HEK293 (cell line): ENCODE data around the gene RPS18.

Source experiments
- GLIS1 ChIP-seq: fragments of 450-650 bp; formaldehyde crosslinking; IDR thresholded peaks from 2 replicates; pipeline ENCODE4 v1.5.1; 2016; ENCODE audit warnings: missing biosample characterization, missing genetic modification characterization
- HOXA7 ChIP-seq: sonication (generic); formaldehyde crosslinking; IDR thresholded peaks from 2 replicates; pipeline ENCODE4 v1.8.1; 2022; ENCODE audit warnings: missing genetic modification reagents, borderline replicate concordance
- HOXC10 ChIP-seq: sonication (generic); formaldehyde crosslinking; IDR thresholded peaks from 2 replicates; pipeline ENCODE4 v1.8.1; 2023; ENCODE audit warnings: mild to moderate bottlenecking, missing genetic modification reagents
- KLF16 ChIP-seq: fragments of 450-650 bp; formaldehyde crosslinking; IDR thresholded peaks from 2 replicates; pipeline ENCODE4 v1.5.1; 2017; ENCODE audit warnings: missing biosample characterization, missing genetic modification characterization
- OSR2 ChIP-seq: fragments of 450-650 bp; formaldehyde crosslinking; IDR thresholded peaks from 2 replicates; pipeline ENCODE4 v1.5.1; 2016; ENCODE audit warnings: missing biosample characterization, missing genetic modification characterization
- SCRT2 ChIP-seq: fragments of 450-650 bp; formaldehyde crosslinking; IDR thresholded peaks from 2 replicates; pipeline ENCODE4 v1.5.1; 2016; ENCODE audit warnings: missing biosample characterization, missing genetic modification characterization
- SP2 ChIP-seq: fragments of 450-650 bp; formaldehyde crosslinking; IDR thresholded peaks from 2 replicates; pipeline ENCODE4 v1.5.1; 2016; ENCODE audit warnings: missing biosample characterization, missing genetic modification characterization
- ZBTB1 ChIP-seq: fragments of 450-650 bp; formaldehyde crosslinking; IDR thresholded peaks from 2 replicates; pipeline ENCODE4 v1.5.1; 2016; ENCODE audit warnings: missing biosample characterization, missing genetic modification characterization
- ZIC2 ChIP-seq: fragments of 450-650 bp; formaldehyde crosslinking; IDR thresholded peaks from 2 replicates; pipeline ENCODE4 v1.5.1; 2016; ENCODE audit warnings: missing biosample characterization, missing genetic modification characterization
- ZNF10 ChIP-seq: fragments of 450-650 bp; formaldehyde crosslinking; IDR thresholded peaks from 2 replicates; pipeline ENCODE4 v1.5.1; 2017; ENCODE audit warnings: missing biosample characterization, missing genetic modification characterization
- ZNF140 ChIP-seq: fragments of 450-650 bp; formaldehyde crosslinking; IDR thresholded peaks from 2 replicates; pipeline ENCODE4 v1.5.1; 2016; ENCODE audit warnings: missing biosample characterization, missing genetic modification characterization
- ZNF174 ChIP-seq: fragments of 450-650 bp; formaldehyde crosslinking; IDR thresholded peaks from 2 replicates; pipeline ENCODE4 v1.5.0; 2017; ENCODE audit warnings: missing biosample characterization, mild to moderate bottlenecking, missing genetic modification characterization
- ZNF211 ChIP-seq: fragments of 450-650 bp; formaldehyde crosslinking; IDR thresholded peaks from 2 replicates; pipeline ENCODE4 v1.5.1; 2016; ENCODE audit warnings: low read depth, missing biosample characterization, missing genetic modification characterization
- ZNF292 ChIP-seq: fragments of 450-650 bp; formaldehyde crosslinking; IDR thresholded peaks from 2 replicates; pipeline ENCODE4 v1.5.1; 2016; ENCODE audit warnings: low read depth, missing biosample characterization, missing genetic modification characterization, borderline replicate concordance
- ZNF335 ChIP-seq: fragments of 450-650 bp; formaldehyde crosslinking; conservative IDR thresholded peaks from 2 replicates; pipeline ENCODE4 v1.5.1; 2016; ENCODE audit warnings: missing biosample characterization, missing genetic modification characterization
- ZNF391 ChIP-seq: fragments of 450-650 bp; formaldehyde crosslinking; IDR thresholded peaks from 2 replicates; pipeline ENCODE4 v1.5.1; 2016; ENCODE audit warnings: low read depth, missing biosample characterization, missing genetic modification characterization, borderline replicate concordance
- ZNF416 ChIP-seq: fragments of 450-650 bp; formaldehyde crosslinking; IDR thresholded peaks from 2 replicates; pipeline ENCODE4 v1.5.1; 2016; ENCODE audit warnings: missing biosample characterization, missing genetic modification characterization
- ZNF423 ChIP-seq: fragments of 450-650 bp; formaldehyde crosslinking; IDR thresholded peaks from 2 replicates; pipeline ENCODE4 v1.5.1; 2016; ENCODE audit warnings: missing biosample characterization, missing genetic modification characterization
- ZNF473 ChIP-seq: fragments of 450-650 bp; formaldehyde crosslinking; IDR thresholded peaks from 2 replicates; pipeline ENCODE4 v1.5.1; 2017; ENCODE audit warnings: missing biosample characterization, missing genetic modification characterization
- ZNF510 ChIP-seq: fragments of 450-650 bp; formaldehyde crosslinking; IDR thresholded peaks from 2 replicates; pipeline ENCODE4 v1.5.1; 2018; ENCODE audit warnings: mild to moderate bottlenecking, missing genetic modification characterization, missing biosample characterization; ENCODE audit not compliant: insufficient replicate concordance
- ZNF544 ChIP-seq: fragments of 450-650 bp; formaldehyde crosslinking; IDR thresholded peaks from 2 replicates; pipeline ENCODE4 v1.5.0; 2017; ENCODE audit warnings: missing biosample characterization, missing genetic modification characterization
- ZNF548 ChIP-seq: fragments of 450-650 bp; formaldehyde crosslinking; IDR thresholded peaks from 2 replicates; pipeline ENCODE4 v1.5.1; 2016; ENCODE audit warnings: missing biosample characterization, missing genetic modification characterization
- ZNF561 ChIP-seq: fragments of 450-650 bp; IDR thresholded peaks from 2 replicates; pipeline ENCODE4 v1.5.1; 2018; ENCODE audit warnings: missing biosample characterization, missing genetic modification characterization, borderline replicate concordance
- ZNF707 ChIP-seq: fragments of 450-650 bp; formaldehyde crosslinking; IDR thresholded peaks from 2 replicates; pipeline ENCODE4 v1.5.1; 2016; ENCODE audit warnings: missing biosample characterization, missing genetic modification characterization
- ZNF747 ChIP-seq: fragments of 450-650 bp; formaldehyde crosslinking; IDR thresholded peaks from 2 replicates; pipeline ENCODE4 v1.5.1; 2016; ENCODE audit warnings: missing biosample characterization, missing genetic modification characterization
- ZNF830 ChIP-seq: fragments of 450-650 bp; IDR thresholded peaks from 2 replicates; pipeline ENCODE4 v1.5.0; 2018; ENCODE audit warnings: missing biosample characterization, missing genetic modification characterization, low read depth, mild to moderate bottlenecking, moderate library complexity
- ZXDB ChIP-seq: fragments of 450-650 bp; formaldehyde crosslinking; IDR thresholded peaks from 2 replicates; pipeline ENCODE4 v1.5.1; 2016; ENCODE audit warnings: missing biosample characterization, missing genetic modification characterization
- TF ChIP-seq, protein P1 (sequence below): fragments of 450-650 bp; formaldehyde crosslinking; IDR thresholded peaks from 2 replicates; pipeline ENCODE4 v1.5.1; 2016; ENCODE audit warnings: missing biosample characterization, missing genetic modification characterization
- TF ChIP-seq, protein P2 (sequence below): fragments of 450-650 bp; formaldehyde crosslinking; IDR thresholded peaks from 2 replicates; pipeline ENCODE4 v1.5.1; 2017; ENCODE audit warnings: missing biosample characterization, missing genetic modification characterization
- TF ChIP-seq, protein P3 (sequence below): fragments of 450-650 bp; formaldehyde crosslinking; IDR thresholded peaks from 2 replicates; pipeline ENCODE4 v1.5.1; 2016; ENCODE audit warnings: missing biosample characterization, missing genetic modification characterization
- TF ChIP-seq, protein P4 (sequence below): fragments of 450-650 bp; formaldehyde crosslinking; IDR thresholded peaks from 2 replicates; pipeline ENCODE4 v1.5.1; 2016; ENCODE audit warnings: missing biosample characterization, missing genetic modification characterization

Gene RPS18

DNA sequence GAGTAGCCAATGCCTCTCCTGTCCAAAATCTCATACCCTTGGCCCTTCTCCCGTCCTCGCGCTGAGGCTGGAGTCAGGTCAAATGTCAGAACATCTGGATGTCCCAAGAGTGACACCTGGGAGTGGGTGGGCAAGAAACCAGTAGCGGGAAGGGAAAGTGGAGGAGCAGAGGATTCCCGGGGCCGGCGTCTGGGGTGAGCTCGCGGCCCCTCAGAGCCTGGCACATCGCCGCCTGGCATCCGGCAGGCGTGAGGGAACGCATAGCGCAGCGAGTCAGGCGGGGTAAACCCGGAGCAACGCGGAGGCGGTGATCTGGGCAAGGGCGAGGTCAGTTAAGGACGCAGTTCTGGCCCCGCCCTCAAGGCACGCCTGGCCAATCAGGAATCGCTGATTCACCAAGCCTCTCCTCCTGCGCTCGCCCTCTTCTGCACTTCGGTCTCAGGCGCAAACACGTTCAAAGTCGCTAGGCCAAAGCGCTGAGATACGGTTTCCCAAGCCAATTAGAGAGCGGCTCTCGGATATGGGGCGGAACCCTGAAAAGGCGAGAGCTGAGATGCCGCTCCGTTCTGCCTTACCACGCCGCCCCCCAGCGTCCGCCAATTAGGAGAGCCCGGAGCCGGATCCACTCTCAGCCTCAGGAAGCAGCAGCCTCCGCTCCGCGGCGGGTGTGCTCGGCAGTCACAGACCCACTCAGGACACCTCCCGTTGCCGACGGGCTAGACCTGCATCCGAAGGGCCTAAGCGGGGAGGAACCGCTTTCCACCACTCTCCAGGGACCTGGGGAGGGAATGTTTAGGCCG lies 22.7 kb upstream of the RPS18 start (continued):
- TF ChIP-seq, protein P1, sequence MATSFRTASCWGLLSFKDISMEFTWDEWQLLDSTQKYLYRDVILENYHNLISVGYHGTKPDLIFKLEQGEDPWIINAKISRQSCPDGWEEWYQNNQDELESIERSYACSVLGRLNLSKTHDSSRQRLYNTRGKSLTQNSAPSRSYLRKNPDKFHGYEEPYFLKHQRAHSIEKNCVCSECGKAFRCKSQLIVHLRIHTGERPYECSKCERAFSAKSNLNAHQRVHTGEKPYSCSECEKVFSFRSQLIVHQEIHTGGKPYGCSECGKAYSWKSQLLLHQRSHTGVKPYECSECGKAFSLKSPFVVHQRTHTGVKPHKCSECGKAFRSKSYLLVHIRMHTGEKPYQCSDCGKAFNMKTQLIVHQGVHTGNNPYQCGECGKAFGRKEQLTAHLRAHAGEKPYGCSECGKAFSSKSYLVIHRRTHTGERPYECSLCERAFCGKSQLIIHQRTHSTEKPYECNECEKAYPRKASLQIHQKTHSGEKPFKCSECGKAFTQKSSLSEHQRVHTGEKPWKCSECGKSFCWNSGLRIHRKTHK (tag by site-specific recombination): no peak
- no peak for TF ChIP-seq OSR2 (tag by site-specific recombination)
- TF ChIP-seq ZNF510: no peak
- TF ChIP-seq, protein P2, sequence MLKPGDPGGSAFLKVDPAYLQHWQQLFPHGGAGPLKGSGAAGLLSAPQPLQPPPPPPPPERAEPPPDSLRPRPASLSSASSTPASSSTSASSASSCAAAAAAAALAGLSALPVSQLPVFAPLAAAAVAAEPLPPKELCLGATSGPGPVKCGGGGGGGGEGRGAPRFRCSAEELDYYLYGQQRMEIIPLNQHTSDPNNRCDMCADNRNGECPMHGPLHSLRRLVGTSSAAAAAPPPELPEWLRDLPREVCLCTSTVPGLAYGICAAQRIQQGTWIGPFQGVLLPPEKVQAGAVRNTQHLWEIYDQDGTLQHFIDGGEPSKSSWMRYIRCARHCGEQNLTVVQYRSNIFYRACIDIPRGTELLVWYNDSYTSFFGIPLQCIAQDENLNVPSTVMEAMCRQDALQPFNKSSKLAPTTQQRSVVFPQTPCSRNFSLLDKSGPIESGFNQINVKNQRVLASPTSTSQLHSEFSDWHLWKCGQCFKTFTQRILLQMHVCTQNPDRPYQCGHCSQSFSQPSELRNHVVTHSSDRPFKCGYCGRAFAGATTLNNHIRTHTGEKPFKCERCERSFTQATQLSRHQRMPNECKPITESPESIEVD (tag by site-specific recombination): no peak
- no peak for TF ChIP-seq ZNF473
- no peak for TF ChIP-seq ZNF548
- TF ChIP-seq ZNF707 (tag by site-specific recombination): no peak
- TF ChIP-seq ZNF416 (tag by site-specific recombination): no peak
- TF ChIP-seq ZNF174 (tag by site-specific recombination): no peak
- no peak for TF ChIP-seq ZNF292 (tag by site-specific recombination)
- TF ChIP-seq ZBTB1 (tag by site-specific recombination): no peak
- peak; percentile 39 for TF ChIP-seq ZXDB
- TF ChIP-seq ZNF561: peak; percentile 99
- TF ChIP-seq, protein P3, sequence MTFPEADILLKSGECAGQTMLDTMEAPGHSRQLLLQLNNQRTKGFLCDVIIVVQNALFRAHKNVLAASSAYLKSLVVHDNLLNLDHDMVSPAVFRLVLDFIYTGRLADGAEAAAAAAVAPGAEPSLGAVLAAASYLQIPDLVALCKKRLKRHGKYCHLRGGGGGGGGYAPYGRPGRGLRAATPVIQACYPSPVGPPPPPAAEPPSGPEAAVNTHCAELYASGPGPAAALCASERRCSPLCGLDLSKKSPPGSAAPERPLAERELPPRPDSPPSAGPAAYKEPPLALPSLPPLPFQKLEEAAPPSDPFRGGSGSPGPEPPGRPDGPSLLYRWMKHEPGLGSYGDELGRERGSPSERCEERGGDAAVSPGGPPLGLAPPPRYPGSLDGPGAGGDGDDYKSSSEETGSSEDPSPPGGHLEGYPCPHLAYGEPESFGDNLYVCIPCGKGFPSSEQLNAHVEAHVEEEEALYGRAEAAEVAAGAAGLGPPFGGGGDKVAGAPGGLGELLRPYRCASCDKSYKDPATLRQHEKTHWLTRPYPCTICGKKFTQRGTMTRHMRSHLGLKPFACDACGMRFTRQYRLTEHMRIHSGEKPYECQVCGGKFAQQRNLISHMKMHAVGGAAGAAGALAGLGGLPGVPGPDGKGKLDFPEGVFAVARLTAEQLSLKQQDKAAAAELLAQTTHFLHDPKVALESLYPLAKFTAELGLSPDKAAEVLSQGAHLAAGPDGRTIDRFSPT (tag by site-specific recombination): peak; percentile 95
- TF ChIP-seq GLIS1 (tag by site-specific recombination): no peak; the same call in 1 of the 2 replicates
- peak; percentile 96 for TF ChIP-seq ZNF335 (tag by site-specific recombination)
- no peak; the same call in none of the 2 replicates for TF ChIP-seq HOXC10
- no peak for TF ChIP-seq ZNF830 (tag by site-specific recombination)
- no peak for TF ChIP-seq ZNF544
- TF ChIP-seq HOXA7 (CRISPR knock-in tag): no peak
- no peak for TF ChIP-seq ZNF423
- no peak for TF ChIP-seq KLF16 (tag by site-specific recombination)
- TF ChIP-seq, protein P4, sequence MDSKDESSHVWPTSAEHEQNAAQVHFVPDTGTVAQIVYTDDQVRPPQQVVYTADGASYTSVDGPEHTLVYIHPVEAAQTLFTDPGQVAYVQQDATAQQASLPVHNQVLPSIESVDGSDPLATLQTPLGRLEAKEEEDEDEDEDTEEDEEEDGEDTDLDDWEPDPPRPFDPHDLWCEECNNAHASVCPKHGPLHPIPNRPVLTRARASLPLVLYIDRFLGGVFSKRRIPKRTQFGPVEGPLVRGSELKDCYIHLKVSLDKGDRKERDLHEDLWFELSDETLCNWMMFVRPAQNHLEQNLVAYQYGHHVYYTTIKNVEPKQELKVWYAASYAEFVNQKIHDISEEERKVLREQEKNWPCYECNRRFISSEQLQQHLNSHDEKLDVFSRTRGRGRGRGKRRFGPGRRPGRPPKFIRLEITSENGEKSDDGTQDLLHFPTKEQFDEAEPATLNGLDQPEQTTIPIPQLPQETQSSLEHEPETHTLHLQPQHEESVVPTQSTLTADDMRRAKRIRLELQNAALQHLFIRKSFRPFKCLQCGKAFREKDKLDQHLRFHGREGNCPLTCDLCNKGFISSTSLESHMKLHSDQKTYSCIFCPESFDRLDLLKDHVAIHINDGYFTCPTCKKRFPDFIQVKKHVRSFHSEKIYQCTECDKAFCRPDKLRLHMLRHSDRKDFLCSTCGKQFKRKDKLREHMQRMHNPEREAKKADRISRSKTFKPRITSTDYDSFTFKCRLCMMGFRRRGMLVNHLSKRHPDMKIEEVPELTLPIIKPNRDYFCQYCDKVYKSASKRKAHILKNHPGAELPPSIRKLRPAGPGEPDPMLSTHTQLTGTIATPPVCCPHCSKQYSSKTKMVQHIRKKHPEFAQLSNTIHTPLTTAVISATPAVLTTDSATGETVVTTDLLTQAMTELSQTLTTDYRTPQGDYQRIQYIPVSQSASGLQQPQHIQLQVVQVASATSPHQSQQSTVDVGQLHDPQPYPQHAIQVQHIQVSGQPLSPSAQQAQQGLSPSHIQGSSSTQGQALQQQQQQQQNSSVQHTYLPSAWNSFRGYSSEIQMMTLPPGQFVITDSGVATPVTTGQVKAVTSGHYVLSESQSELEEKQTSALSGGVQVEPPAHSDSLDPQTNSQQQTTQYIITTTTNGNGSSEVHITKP (tag by site-specific recombination): peak; percentile 86
- TF ChIP-seq ZNF391 (tag by site-specific recombination): no peak
- no peak for TF ChIP-seq ZNF747 (tag by site-specific recombination)
- no peak for TF ChIP-seq ZNF211 (tag by site-specific recombination)
- TF ChIP-seq ZNF140 (tag by site-specific recombination): no peak
- TF ChIP-seq SCRT2 (tag by site-specific recombination): no peak
- TF ChIP-seq ZIC2: peak; percentile 44; the same call in 1 of the 2 replicates
- peak; percentile 98 for TF ChIP-seq SP2 (tag by site-specific recombination)
- TF ChIP-seq ZNF10 (tag by site-specific recombination): no peak
